Measurements from ENCODE around the gene MARVELD2. TPM values are rescaled to one million over a fixed set of nuclear protein-coding genes. Genes with fewer than 3 reads are reported as not detected.

MARVELD2 gene
- total and polyA plus RNA-seq, 2 of the 13 experiments (the other 11 are each of a cell fraction or from before 2014, with no cell fraction given), result 11.1 to 15.4 TPM

GRCh38 chr5:69414885-69415583 is at the start of gene MARVELD2 (continued):
- TF ChIP-seq LRRFIP1 (CRISPR knock-in tag; conservative IDR thresholded peaks at IDR 0.05) (no peak), GTF3A (CRISPR knock-in tag; conservative IDR thresholded peaks at IDR 0.05) (no peak), TFE3 (CRISPR knock-in tag; IDR thresholded peaks at IDR 0.05) (peak; percentile 46; the same call in 1 of the 2 replicates), JUND (CRISPR knock-in tag; IDR thresholded peaks at IDR 0.05) (no peak), RELA (CRISPR knock-in tag; IDR thresholded peaks at IDR 0.05) (no peak), HNRNPK (IDR thresholded peaks at IDR 0.05; ENCODE audit: low read depth, low read length, poor library complexity, severe bottlenecking) (peak; percentile 55), ATF5 (CRISPR knock-in tag; IDR thresholded peaks at IDR 0.05; ENCODE audit: low read depth) (no peak), HBP1 (CRISPR knock-in tag; IDR thresholded peaks at IDR 0.05; ENCODE audit: low read depth) (no peak), ZNF296 (CRISPR knock-in tag; conservative IDR thresholded peaks at IDR 0.05) (no peak), ZNF660 (CRISPR knock-in tag; IDR thresholded peaks at IDR 0.05; ENCODE audit: borderline replicate concordance, low read depth) (no peak), ZNF816 (CRISPR knock-in tag; IDR thresholded peaks at IDR 0.05; ENCODE audit: borderline replicate concordance) (peak; percentile 96), MED8 (CRISPR knock-in tag; IDR thresholded peaks at IDR 0.05; ENCODE audit: insufficient replicate concordance) (peak; percentile 40), ZNF746 (CRISPR knock-in tag; IDR thresholded peaks at IDR 0.05) (0 out of 2 replicates have a peak, but pooled peaks have one; percentile 28), ZNF276 (CRISPR knock-in tag; IDR thresholded peaks at IDR 0.05; ENCODE audit: low read depth) (no peak), ZNF17 (CRISPR knock-in tag; IDR thresholded peaks at IDR 0.05) (no peak), GABPB1 (CRISPR knock-in tag; IDR thresholded peaks at IDR 0.05) (peak; percentile 81), MTF2 (CRISPR knock-in tag; IDR thresholded peaks at IDR 0.05; ENCODE audit: borderline replicate concordance) (no peak), ZNF292 (CRISPR knock-in tag; IDR thresholded peaks at IDR 0.05; ENCODE audit: borderline replicate concordance, low read depth) (no peak)

Measured in HepG2 (cell line).